ENCODE data around the gene GPR137.

The GPR137 gene

DNA sequence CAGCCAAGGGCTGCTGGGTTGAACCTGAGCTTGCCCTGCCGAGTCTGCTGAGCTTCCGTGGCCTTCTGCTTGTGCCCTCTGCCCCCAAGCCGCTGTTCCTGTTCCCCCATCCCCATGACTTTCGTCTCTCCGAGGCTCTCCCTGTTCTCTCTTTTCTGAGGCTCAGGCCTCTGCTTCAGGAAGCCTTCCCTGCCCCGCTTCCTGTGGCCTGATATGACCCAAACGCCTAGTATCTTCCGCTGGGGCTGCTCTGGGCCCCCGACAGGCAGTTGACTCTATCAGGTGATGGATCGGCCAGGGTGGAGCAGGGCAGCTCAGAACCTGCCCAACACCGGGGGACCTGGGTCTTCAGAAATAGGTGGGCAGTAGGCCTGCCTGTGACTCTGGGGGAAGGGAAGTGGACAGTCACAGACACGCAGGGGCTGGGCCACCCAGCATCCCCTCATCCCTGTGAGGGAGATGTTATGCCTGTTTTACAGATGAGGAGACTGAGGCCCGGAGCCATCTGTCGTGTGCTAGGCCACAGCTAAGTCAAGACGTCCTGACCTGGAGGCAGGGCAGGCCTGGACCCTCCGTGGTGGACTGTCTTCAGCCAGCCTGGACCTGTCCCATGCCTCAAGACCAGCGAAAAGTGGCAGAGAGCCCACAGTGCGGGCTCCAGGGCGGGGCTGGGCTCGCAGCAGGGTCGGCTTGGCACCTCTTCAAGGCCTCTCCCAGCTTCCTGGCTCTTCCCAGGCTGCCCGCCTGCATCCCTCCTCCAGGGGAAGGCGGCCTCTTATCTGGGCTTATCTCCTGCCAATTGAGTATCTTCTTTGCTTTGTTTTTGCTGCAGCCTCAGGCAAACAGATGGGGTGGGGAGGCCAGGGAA lies 17.4 kb upstream of the GPR137 start:
- Histone ChIP-seq H3K9ac (ENCODE audit: low read length) (peak overlapping the region; percentile 96), H3K79me1 (replicated peaks; ENCODE audit: low read length, poor library complexity, severe bottlenecking) (peaks cover 12% of the 10 kb centered on the region), H3K4me1 (ENCODE audit: control insufficient read depth, insufficient read depth, low read depth, low read length) (peaks cover 33% of the 10 kb centered on the region), H3K23ac (ENCODE audit: low read length in 2 of 2) (peak overlapping the region in 1 of 2 experiments; percentile 65), H3K4me3 (ENCODE audit: insufficient read depth in 1 of 2, low read depth in 1 of 2, low read length in 2 of 2) (peak overlapping the region; percentile 32 to 83), H3K9me3 (ENCODE audit: control insufficient read depth, low read length) (no peaks in the 10 kb centered on the region), H4K91ac (ENCODE audit: low read length) (peak overlapping the region; percentile 87), H2AK5ac (ENCODE audit: low read length, severe bottlenecking) (peak overlapping the region; percentile 18), H2BK15ac (ENCODE audit: low read depth, poor library complexity, severe bottlenecking) (peak overlapping the region; percentile 77), H2AFZ (ENCODE audit: low read depth, low read length) (no peak overlapping the region), H3K27me3 (ENCODE audit: control insufficient read depth in 1 of 2, insufficient read depth in 1 of 2, low read length in 2 of 2) (no peaks in the 10 kb centered on the region), H3K4ac (ENCODE audit: low read depth in 1 of 2, low read length in 2 of 2) (peak overlapping the region; percentile 76 to 97), H3K36me3 (ENCODE audit: control insufficient read depth in 1 of 2, insufficient read depth in 2 of 2, low read depth in 1 of 2, low read length in 2 of 2) (peaks cover 35 to 53% of the 10 kb centered on the region in 2 experiments), H3K14ac (ENCODE audit: low read length in 2 of 2) (peak overlapping the region in 1 of 2 experiments; percentile 76), H2BK12ac (ENCODE audit: low read length in 2 of 2) (peak overlapping the region; percentile 78 to 93), H3K27ac (ENCODE audit: low read length, poor library complexity, severe bottlenecking) (peak overlapping the region; percentile 94), H3K4me2 (ENCODE audit: low read length, poor library complexity, severe bottlenecking) (peak overlapping the region; percentile 81), H4K8ac (ENCODE audit: low read length) (peak overlapping the region; percentile 99), H2BK120ac (ENCODE audit: low read depth, low read length) (peak overlapping the region; percentile 85), H2BK5ac (ENCODE audit: low read depth, low read length, poor library complexity, severe bottlenecking) (no peak overlapping the region), H3K18ac (ENCODE audit: low read depth in 1 of 2, low read length in 2 of 2) (peak overlapping the region; percentile 34 to 73)
- peak; percentile 56 for DNase-seq
- WGBS = 68% methylated on average over 22 of the region's 23 CpGs

DNA sequence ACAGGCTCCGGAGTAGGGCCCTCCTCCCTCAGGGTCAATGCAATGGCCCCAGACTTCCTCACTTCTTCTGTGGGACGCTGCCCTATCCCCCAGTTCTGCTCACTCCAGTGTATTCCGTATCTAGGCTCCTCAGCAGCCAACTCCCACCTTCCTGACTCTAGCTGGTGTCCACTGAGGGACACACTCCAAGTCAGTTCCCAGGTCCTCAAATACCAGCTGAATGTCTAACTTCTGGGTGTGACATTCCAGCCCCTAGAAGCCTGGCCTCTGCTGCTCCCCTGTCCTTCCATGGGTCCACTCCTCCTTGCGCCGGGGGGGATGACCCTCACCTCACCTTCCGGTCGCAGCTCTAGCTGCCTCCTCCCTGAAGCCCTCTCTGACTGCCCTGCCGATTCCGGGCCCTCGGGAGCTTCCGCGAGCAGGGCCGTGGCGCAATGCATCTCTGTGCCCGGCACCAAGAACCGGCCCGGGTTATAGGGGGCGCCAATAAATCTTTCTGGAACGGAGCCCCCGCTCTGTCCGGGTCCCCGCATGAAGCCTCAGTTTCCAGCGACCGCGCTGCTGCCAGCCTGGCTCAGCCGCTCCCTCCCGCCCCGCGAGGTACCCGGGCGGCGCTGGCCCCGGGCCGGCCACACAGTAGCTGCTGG lies 16.6 kb upstream of the GPR137 start:
- Histone ChIP-seq H3K14ac (ENCODE audit: low read length in 2 of 2) (peak overlapping the region in 1 of 2 experiments; percentile 89), H3K4me2 (ENCODE audit: low read length, poor library complexity, severe bottlenecking) (peak overlapping the region; percentile 81), H3K27me3 (ENCODE audit: control insufficient read depth in 1 of 2, insufficient read depth in 1 of 2, low read length in 2 of 2) (no peaks in the 10 kb centered on the region), H2BK12ac (ENCODE audit: low read length in 2 of 2) (peak overlapping the region in 1 of 2 experiments; percentile 52), H2BK120ac (ENCODE audit: low read depth, low read length) (peak overlapping the region; percentile 90), H2AK5ac (ENCODE audit: low read length, severe bottlenecking) (peak overlapping the region; percentile 62), H2AFZ (ENCODE audit: low read depth, low read length) (peak overlapping the region; percentile 18), H3K23ac (ENCODE audit: low read length in 2 of 2) (peak overlapping the region in 1 of 2 experiments; percentile 92), H2BK15ac (ENCODE audit: low read depth, poor library complexity, severe bottlenecking) (peak overlapping the region; percentile 95), H2BK5ac (ENCODE audit: low read depth, low read length, poor library complexity, severe bottlenecking) (peak overlapping the region; percentile 82), H3K27ac (ENCODE audit: low read length, poor library complexity, severe bottlenecking) (peak overlapping the region; percentile 94), H4K8ac (ENCODE audit: low read length) (peak overlapping the region; percentile 99), H3K4me3 (ENCODE audit: insufficient read depth in 1 of 2, low read depth in 1 of 2, low read length in 2 of 2) (peak overlapping the region; percentile 70 to 83), H3K9me3 (ENCODE audit: control insufficient read depth, low read length) (no peaks in the 10 kb centered on the region), H3K9ac (ENCODE audit: low read length) (peak overlapping the region; percentile 96), H3K4me1 (ENCODE audit: control insufficient read depth, insufficient read depth, low read depth, low read length) (peaks cover 25% of the 10 kb centered on the region), H3K4ac (ENCODE audit: low read depth in 1 of 2, low read length in 2 of 2) (peak overlapping the region; percentile 93 to 97), H3K79me1 (replicated peaks; ENCODE audit: low read length, poor library complexity, severe bottlenecking) (peaks cover 14% of the 10 kb centered on the region), H4K91ac (ENCODE audit: low read length) (peak overlapping the region; percentile 98), H3K36me3 (ENCODE audit: control insufficient read depth in 1 of 2, insufficient read depth in 2 of 2, low read depth in 1 of 2, low read length in 2 of 2) (peaks cover 28 to 46% of the 10 kb centered on the region in 2 experiments), H3K18ac (ENCODE audit: low read depth in 1 of 2, low read length in 2 of 2) (peak overlapping the region; percentile 73 to 89)
- DNase-seq = peak; percentile 67
- WGBS = 2% methylated on average over 34 of the region's 34 CpGs

DNA sequence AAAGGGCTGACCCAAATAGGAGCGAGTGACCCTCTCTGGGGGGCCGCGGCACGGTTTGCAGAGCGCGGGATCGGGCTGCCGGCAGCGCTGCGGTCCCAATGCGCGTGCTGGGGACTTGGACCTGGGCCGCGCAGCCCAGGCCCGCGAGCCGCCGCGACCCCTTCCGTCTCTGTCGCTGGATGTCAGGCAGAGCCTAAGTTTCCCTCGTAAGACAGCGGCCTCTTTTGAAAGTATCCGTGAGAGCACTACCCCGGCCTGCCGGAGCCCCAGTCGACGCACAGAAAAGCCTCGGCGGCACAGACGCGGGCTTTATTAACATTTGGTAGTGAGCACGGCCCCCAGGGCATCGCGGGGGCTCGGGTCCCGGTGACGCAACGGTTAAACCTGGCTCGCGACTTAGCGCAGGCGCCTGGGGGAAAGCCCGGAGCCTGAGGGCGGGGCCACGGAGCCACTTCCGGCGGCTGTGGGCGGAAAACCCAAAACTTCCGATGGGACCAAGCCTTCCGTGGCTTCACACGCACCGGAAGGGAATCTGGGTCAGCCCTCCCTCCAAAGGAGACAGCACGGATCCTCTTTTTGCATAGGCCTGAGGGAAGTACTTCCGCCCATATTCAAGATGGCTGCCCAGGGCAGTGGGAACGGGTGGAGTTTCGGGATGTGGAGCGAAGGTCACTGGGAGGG lies 16.0 kb upstream of the GPR137 start:
- Histone ChIP-seq H2BK12ac (ENCODE audit: low read length in 2 of 2) (peak overlapping the region in 1 of 2 experiments; percentile 52), H3K79me1 (replicated peaks; ENCODE audit: low read length, poor library complexity, severe bottlenecking) (peaks cover 13% of the 10 kb centered on the region), H3K36me3 (ENCODE audit: control insufficient read depth in 1 of 2, insufficient read depth in 2 of 2, low read depth in 1 of 2, low read length in 2 of 2) (peaks cover 21 to 39% of the 10 kb centered on the region in 2 experiments), H3K23ac (ENCODE audit: low read length in 2 of 2) (peak overlapping the region; percentile 37 to 92), H4K8ac (ENCODE audit: low read length) (peak overlapping the region; percentile 99), H3K4me2 (ENCODE audit: low read length, poor library complexity, severe bottlenecking) (peak overlapping the region; percentile 81), H2BK15ac (ENCODE audit: low read depth, poor library complexity, severe bottlenecking) (peak overlapping the region; percentile 95), H3K9ac (ENCODE audit: low read length) (peak overlapping the region; percentile 96), H3K9me3 (ENCODE audit: control insufficient read depth, low read length) (no peaks in the 10 kb centered on the region), H3K14ac (ENCODE audit: low read length in 2 of 2) (peak overlapping the region in 1 of 2 experiments; percentile 89), H3K4me3 (ENCODE audit: insufficient read depth in 1 of 2, low read depth in 1 of 2, low read length in 2 of 2) (peak overlapping the region; percentile 76 to 83), H4K91ac (ENCODE audit: low read length) (peak overlapping the region; percentile 98), H3K27me3 (ENCODE audit: control insufficient read depth in 1 of 2, insufficient read depth in 1 of 2, low read length in 2 of 2) (no peaks in the 10 kb centered on the region), H3K27ac (ENCODE audit: low read length, poor library complexity, severe bottlenecking) (peak overlapping the region; percentile 99), H2BK5ac (ENCODE audit: low read depth, low read length, poor library complexity, severe bottlenecking) (peak overlapping the region; percentile 82), H3K4me1 (ENCODE audit: control insufficient read depth, insufficient read depth, low read depth, low read length) (peaks cover 22% of the 10 kb centered on the region), H3K18ac (ENCODE audit: low read depth in 1 of 2, low read length in 2 of 2) (peak overlapping the region; percentile 73 to 89), H2BK120ac (ENCODE audit: low read depth, low read length) (peak overlapping the region; percentile 90), H2AK5ac (ENCODE audit: low read length, severe bottlenecking) (no peak overlapping the region), H2AFZ (ENCODE audit: low read depth, low read length) (peak overlapping the region; percentile 18), H3K4ac (ENCODE audit: low read depth in 1 of 2, low read length in 2 of 2) (peak overlapping the region; percentile 93 to 97)
- under 1% methylated on average over 58 of the region's 58 CpGs for WGBS
- peak; percentile 100 for DNase-seq

All from mesenchymal stem cell (in vitro differentiated cells and primary cell).